HepG2 (cell line): Measurements from ENCODE around the gene PRKCE. TPM values are rescaled to one million over a fixed set of nuclear protein-coding genes. Genes with fewer than 3 reads are reported as not detected.

ENCODE experiments used
- SOX6 ChIP-seq, 2 experiments: fragments of 450-650 bp in 1 of 2; sonication (generic) in 1 of 2; formaldehyde crosslinking in 1 of 2; IDR thresholded peaks; 2 replicates each; pipeline versions ENCODE4 v1.4.0 to v1.6.1; 2017 to 2020; ENCODE audit warnings: antibody characterized with exemption in 1 of 2, mild to moderate bottlenecking in 1 of 2, missing genetic modification reagents in 1 of 2
- ZNF234 ChIP-seq: sonication (generic); formaldehyde crosslinking; conservative IDR thresholded peaks from 2 replicates; pipeline ENCODE4 v1.5.1; 2020; ENCODE audit warnings: mild to moderate bottlenecking, missing genetic modification reagents
- ZNF687 ChIP-seq: sonication (generic); formaldehyde crosslinking; IDR thresholded peaks from 2 replicates; pipeline ENCODE4 v1.5.1; 2020; ENCODE audit warnings: mild to moderate bottlenecking, missing genetic modification reagents, moderate library complexity
- ZNF710 ChIP-seq: sonication (generic); formaldehyde crosslinking; IDR thresholded peaks from 2 replicates; pipeline ENCODE4 v1.5.0; 2020; ENCODE audit warnings: mild to moderate bottlenecking, missing genetic modification reagents, borderline replicate concordance
- polyA plus RNA-seq, 8 experiments: library from polyadenylated mRNA; depleted of rRNA in 3 of 8; stranded (reverse) in 7 of 8; unstranded in 1 of 8; fragments of >200 nt; fragmentation: Illumina TruSeq in 4 of 8; extraction: Trizol in 4 of 8; gene quantifications; 2 replicates each; pipeline versions ENCODE4 v1.2.1 to v1.2.3, GENCODE V29; 2011 to 2016; ENCODE audit warnings: low read depth in 4 of 8, missing spikeins in 1 of 8, mixed read lengths in 1 of 8; ENCODE audit not compliant: insufficient read depth in 1 of 8
- total RNA-seq, 5 experiments: library from RNA; depleted of rRNA; stranded (reverse); fragments of >200 nt; fragmentation: Illumina TruSeq; extraction: Trizol; gene quantifications; 2 replicates each; pipeline ENCODE4 v1.2.3, GENCODE V29; 2016; ENCODE audit warnings: low read depth in 1 of 5

The PRKCE gene
- total and polyA plus RNA-seq, 2 of the 13 experiments (the other 11 are each of a cell fraction or from before 2014, with no cell fraction given): 1.0 to 3.9 TPM

GRCh38 chr2:45993476-45993991, 342.1 kb downstream of the PRKCE start (continued):
- TF ChIP-seq ZNF687 (CRISPR knock-in tag): no peak
- TF ChIP-seq ZNF710 (CRISPR knock-in tag): 0 out of 2 replicates have a peak, but pooled peaks have one; percentile 14
- no peak for TF ChIP-seq SOX6 (IDR thresholded peaks at IDR 0.05)
- peak; percentile 41; the same call in 1 of the 2 replicates for TF ChIP-seq SOX6 (CRISPR knock-in tag; IDR thresholded peaks at IDR 0.05)
- no peak for TF ChIP-seq ZNF234 (CRISPR knock-in tag)
